ENCODE data around the gene MAP7. TPM values are rescaled to one million over a fixed set of nuclear protein-coding genes. Genes with fewer than 3 reads are reported as not detected.

The MAP7 gene
- total RNA-seq, 1 donor from 2014 or later: 0.35 TPM

DNA sequence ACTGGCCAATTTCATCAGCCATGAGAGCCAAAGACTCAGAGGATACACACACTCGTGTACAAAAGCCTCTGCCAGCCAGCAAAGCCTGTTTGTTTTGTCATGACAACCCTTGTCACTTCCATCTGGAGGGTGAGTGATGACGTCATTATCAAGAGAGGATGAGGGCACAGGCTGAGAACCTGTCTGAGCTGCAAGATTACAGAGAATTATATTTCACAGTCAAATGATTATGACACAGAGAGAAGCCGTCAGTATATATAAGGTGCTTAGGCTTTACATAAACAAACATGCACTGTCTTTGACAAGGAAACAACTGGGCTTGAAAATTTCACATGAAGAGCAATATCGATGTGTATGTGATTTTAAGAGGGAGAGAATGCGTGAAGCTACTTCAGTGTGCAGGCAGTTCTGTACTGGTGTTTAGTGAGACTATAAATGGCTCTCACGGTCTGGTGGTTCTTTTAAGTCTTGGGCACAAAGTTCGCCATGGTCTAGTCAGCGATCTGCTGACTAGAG is 224.1 kb downstream of the MAP7 start:
- CTCF ChIA-PET: interaction anchor here (1.2 kb wide), 1 partner anchor 9 kb away, joined by 3 read pairs; no protein-coding TSS in a partner anchor
- H3K9me3 Mint-ChIP-seq: no peaks in the 10 kb centered on the region
- no peaks in the 10 kb centered on the region for H3K4me1 Mint-ChIP-seq
- TF ChIP-seq, protein P1, sequence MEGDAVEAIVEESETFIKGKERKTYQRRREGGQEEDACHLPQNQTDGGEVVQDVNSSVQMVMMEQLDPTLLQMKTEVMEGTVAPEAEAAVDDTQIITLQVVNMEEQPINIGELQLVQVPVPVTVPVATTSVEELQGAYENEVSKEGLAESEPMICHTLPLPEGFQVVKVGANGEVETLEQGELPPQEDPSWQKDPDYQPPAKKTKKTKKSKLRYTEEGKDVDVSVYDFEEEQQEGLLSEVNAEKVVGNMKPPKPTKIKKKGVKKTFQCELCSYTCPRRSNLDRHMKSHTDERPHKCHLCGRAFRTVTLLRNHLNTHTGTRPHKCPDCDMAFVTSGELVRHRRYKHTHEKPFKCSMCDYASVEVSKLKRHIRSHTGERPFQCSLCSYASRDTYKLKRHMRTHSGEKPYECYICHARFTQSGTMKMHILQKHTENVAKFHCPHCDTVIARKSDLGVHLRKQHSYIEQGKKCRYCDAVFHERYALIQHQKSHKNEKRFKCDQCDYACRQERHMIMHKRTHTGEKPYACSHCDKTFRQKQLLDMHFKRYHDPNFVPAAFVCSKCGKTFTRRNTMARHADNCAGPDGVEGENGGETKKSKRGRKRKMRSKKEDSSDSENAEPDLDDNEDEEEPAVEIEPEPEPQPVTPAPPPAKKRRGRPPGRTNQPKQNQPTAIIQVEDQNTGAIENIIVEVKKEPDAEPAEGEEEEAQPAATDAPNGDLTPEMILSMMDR (IDR thresholded peaks at IDR 0.05): no peak
- intact Hi-C loops (cut with micrococcal nuclease): no loop called here
- DNase-seq (no peak), ATAC-seq (ENCODE audit: low read depth) (no peak)
- POLR2A ChIA-PET: no interaction called here
- no peak overlapping the region for H3K4me3 Mint-ChIP-seq
- H3K36me3 Mint-ChIP-seq (ENCODE audit: low read depth): no peaks in the 10 kb centered on the region
- H3K27me3 Mint-ChIP-seq: no peaks in the 10 kb centered on the region
- no peak overlapping the region for H3K27ac Mint-ChIP-seq

DNA sequence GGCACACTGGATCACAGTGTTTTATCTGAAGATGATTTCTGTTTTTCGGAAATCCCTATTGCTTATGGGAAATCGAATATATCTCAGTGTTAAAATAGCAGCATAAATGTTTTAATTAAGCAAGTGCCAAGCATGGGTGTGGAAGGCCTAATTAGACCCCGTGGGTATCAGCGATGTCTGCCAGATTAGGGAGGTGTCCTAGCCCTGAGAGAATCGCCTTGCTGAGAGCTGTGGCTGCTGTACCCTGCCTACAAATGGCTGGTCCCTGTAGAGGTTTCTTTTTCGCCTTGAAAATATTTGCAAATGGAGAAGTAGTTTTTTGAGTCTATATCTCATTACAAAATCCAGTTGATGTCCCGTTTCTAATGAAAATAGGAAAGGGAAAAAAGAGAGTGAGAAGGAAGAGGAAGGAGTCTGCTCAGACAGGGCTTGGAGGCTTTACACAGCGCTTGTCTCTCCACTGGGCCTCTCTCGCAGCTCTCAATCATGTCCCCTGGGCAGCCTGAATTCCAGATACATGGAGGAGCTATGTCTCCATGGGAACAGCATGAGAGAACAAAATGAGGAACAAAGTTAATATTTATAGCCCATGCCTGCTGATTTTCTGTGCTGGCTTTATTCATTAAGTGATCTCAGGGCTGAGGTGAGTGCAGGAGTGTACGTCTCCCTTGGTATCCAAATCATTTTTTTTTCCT is 225.4 kb downstream of the MAP7 start:
- no peak overlapping the region for H3K4me3 Mint-ChIP-seq
- no peaks in the 10 kb centered on the region for H3K9me3 Mint-ChIP-seq
- POLR2A ChIA-PET: no interaction called here
- DNase-seq: no peak
- H3K4me1 Mint-ChIP-seq: no peaks in the 10 kb centered on the region
- CTCF ChIA-PET: no interaction called here
- TF ChIP-seq, protein P1 (IDR thresholded peaks at IDR 0.05): no peak
- no peaks in the 10 kb centered on the region for H3K27me3 Mint-ChIP-seq
- ATAC-seq (ENCODE audit: low read depth): no peak
- no peak overlapping the region for H3K27ac Mint-ChIP-seq
- H3K36me3 Mint-ChIP-seq (ENCODE audit: low read depth): no peaks in the 10 kb centered on the region
- intact Hi-C loops (cut with micrococcal nuclease): no loop called here

DNA sequence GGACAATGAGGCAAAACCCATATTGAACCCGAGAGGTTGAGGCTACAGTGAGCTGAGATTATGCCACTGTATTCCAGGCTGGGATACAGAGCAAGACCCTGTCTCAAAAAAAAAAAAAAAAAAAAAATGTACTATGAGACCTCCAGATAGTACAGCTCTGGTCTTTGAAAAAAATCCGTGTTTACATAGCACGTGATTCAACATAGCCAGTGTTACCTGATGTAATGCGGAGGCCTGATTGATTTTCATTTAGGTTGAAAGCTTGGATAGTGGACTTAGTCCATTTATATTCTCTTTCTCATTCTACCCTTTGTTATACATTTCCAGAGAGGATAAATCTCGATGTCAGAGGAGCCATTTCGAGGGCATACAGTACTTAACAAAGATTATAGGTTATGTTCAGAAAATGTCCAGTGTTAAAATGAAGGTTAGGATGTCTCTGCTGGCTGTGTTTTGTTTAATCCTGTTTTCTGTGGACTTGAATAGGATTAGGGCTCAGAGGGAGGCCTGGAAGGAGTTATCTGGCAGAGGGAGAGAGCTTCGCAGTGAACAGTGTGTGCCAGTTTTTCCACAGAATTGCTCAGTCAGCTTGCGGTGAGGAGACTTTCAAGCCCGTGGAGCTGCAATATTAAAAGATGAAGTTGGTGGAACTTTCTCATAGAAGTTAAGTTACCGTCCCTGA is 226.7 kb downstream of the MAP7 start:
- intact Hi-C loops (cut with micrococcal nuclease): no loop called here
- ChIA-PET POLR2A (interaction anchor here (0.7 to 1.7 kb wide), 2 partner anchors 34 to 632 kb away, joined by 5 read pairs; partner anchors contain the start of gene BCLAF1), CTCF (no interaction called here)
- DNase-seq (no peak), ATAC-seq (ENCODE audit: low read depth) (no peak)
- Mint-ChIP-seq H3K36me3 (ENCODE audit: low read depth) (no peaks in the 10 kb centered on the region), H3K4me3 (no peak overlapping the region), H3K27ac (no peak overlapping the region), H3K27me3 (no peaks in the 10 kb centered on the region), H3K4me1 (no peaks in the 10 kb centered on the region), H3K9me3 (no peaks in the 10 kb centered on the region)
- TF ChIP-seq, protein P1 (IDR thresholded peaks at IDR 0.05): no peak

DNA sequence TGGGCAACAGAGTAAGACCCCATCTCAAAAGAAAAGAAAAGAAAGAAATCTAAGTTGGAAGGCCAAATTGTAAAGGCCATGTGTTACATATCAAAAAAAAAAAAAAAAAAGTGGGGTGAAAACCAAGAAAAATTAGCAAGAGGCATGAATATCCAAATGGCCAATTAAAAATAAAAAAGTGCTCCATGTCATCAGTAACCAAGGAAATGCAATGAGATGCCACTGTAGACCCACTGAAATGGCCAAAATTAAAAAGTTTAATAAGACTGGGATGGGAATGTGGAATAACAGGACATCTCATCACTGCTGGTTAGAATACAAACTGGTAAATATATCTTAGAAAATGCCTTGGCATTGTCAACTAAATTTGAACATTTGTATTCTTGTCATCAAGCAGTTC is 230.5 kb downstream of the MAP7 start:
- Mint-ChIP-seq H3K36me3 (ENCODE audit: low read depth) (no peaks in the 10 kb centered on the region), H3K27me3 (peaks cover 1% of the 10 kb centered on the region), H3K9me3 (no peaks in the 10 kb centered on the region), H3K27ac (no peak overlapping the region), H3K4me3 (no peak overlapping the region), H3K4me1 (no peaks in the 10 kb centered on the region)
- intact Hi-C loops (cut with micrococcal nuclease): loop anchor here (5.0 to 10.0 kb wide), 2 partner anchors 37 to 285 kb away; no protein-coding TSS in a partner anchor
- ChIA-PET CTCF (no interaction called here), POLR2A (no interaction called here)
- ATAC-seq (ENCODE audit: low read depth) (no peak), DNase-seq (no peak)
- TF ChIP-seq, protein P1 (IDR thresholded peaks at IDR 0.05): no peak

DNA sequence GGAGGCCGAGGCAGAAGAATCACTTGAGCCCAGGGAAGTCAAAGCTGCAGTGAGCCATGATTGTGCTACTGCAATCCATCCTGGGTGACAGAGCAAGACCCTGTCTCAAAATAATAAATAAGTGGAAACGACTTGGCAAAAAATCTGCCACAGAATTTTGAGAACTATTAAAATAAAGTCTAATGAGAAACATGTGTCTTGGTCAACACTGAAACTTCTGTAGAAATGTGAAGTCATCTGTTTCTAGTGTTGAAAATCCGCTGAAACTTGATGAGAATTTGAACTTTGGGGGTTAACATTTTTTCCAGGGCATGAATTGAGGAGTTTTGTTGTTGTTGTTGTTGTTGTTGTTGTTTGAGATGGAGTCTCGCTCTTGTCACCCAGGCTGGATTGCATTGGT is 231.5 kb downstream of the MAP7 start:
- ChIA-PET POLR2A (no interaction called here), CTCF (interaction anchor here (1.9 kb wide), 1 partner anchor 29 kb away, joined by 18 read pairs; the partner anchor contains the start of gene BCLAF1)
- Mint-ChIP-seq H3K36me3 (ENCODE audit: low read depth) (no peaks in the 10 kb centered on the region), H3K4me1 (no peaks in the 10 kb centered on the region), H3K9me3 (no peaks in the 10 kb centered on the region), H3K27ac (no peak overlapping the region), H3K27me3 (peaks cover 1% of the 10 kb centered on the region), H3K4me3 (no peak overlapping the region)
- intact Hi-C loops (cut with micrococcal nuclease): loop anchor here (5.0 to 10.0 kb wide), 2 partner anchors 36 to 284 kb away; no protein-coding TSS in a partner anchor
- TF ChIP-seq, protein P1 (IDR thresholded peaks at IDR 0.05): no peak
- DNase-seq: no peak
- no peak for ATAC-seq (ENCODE audit: low read depth)

Data from activated B cell treated with CpG ODN at 0.5 μM for 24 hours (primary cell).